Measurements from ENCODE around the gene RRP1B.
"Not testable (repeated sequence)": the region's sequence is repeated elsewhere in the genome, so short reads cannot be mapped to it uniquely, and the experiment has no call there.

RRP1B gene

DNA sequence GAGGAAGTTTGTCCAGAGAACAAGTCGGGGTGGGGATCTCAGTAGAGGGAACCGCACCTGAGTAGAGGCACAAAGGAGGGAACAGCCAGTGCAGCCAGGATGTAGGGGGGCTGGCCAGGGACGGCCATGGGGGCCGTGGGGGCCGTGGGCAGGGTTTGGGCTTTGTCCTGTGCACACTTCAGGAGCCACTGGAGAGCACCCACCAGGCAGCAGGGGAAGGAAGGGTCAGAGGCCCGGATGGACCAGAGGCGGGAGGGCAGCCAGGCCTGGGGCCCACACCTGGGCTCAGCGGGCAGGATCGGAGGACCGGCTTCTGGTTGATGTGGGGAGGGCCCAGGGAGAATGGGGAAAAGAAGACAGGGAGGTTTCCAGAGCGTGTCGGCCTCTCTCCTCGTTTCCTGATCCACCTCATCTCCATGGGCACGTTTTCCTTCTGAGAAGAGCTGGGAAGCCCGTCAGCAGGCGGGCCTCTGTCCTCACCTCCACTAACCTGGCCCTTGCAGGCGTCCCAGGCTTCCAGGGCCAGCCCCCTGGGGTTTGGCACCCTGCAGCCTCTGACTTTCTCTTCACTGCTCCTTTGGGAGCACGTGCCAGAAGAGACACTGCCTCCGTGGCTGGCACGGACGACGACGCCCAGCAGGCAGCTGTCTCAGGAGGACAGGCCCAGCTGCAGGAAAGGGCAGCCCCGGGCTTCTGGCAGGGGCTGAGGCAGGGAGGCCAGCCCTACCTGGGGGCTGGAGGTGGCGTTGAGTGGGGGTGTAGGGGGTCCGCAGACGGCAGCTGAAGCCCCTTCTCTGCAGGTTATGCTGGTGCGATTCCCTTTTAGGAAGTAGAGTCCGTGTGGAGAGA is 42.8 kb downstream of the RRP1B start:
- no peak for DNase-seq

DNA sequence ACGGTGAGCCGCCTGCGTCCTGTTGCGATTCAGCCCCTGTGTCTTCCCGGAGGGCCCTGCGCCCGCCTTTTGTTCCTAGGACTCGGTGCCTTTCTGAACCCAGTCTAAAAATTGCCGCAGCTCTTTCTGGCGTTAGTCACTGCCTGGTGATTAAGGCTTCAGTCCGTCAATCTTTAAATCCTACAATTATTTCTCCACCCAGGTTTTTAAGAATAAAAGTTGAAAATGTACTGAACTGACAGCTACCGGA is 43.4 kb downstream of the RRP1B start:
- no peak for DNase-seq

- DNase-seq = no peak
Observed at GRCh38 chr21:43703035-43703880, 43.9 kb downstream of the RRP1B start.

DNA sequence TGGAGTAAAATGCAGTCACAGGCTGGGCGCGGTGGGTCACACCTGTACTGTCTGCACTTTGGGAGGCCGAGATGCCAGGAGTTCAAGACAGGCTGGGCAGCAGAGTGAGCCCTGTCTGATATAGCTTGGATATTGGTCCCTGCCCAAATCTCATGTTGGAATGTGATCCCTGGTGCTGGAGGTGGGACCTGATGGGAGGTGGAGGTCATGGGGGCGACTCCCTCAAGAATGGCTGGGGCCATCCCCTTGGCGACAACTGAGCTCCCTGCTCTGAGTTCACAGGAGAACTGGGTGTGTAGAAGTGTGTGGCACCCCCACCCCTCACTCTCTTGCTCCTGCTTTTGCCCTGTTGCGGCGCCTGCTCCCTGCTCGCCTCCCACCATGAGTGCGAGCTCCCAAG is 48.1 kb downstream of the RRP1B start:
- no peak for DNase-seq

DNA sequence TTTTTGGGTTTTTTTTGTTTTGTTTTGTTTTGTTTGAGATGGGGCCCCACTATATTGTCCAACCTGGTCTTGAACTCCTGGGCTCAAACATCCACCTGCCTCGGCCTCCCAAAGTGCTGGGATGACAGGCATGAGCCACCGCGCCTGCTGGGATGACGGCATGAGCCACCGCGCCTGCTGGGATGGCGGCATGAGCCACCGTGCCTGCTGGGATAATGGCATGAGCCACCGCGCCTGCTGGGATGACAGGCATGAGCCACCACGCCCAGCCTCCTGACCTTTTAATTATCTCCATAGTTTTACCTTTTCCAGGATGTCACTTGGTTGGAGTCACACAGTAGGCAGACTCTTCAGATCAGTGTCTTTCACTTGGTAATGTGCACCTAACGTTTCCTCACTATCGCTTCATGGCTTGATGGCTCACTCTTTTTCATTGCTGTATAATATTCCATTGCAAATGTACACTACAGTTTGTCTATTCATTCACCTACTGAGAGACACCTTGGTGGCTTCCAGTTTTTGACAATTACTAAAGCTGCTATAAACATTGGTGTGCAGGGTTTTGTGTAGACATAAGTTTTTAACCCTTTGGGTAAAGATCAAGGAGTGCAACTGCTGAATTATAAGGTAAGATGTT is 49.5 kb downstream of the RRP1B start:
- DNase-seq = no peak

DNA sequence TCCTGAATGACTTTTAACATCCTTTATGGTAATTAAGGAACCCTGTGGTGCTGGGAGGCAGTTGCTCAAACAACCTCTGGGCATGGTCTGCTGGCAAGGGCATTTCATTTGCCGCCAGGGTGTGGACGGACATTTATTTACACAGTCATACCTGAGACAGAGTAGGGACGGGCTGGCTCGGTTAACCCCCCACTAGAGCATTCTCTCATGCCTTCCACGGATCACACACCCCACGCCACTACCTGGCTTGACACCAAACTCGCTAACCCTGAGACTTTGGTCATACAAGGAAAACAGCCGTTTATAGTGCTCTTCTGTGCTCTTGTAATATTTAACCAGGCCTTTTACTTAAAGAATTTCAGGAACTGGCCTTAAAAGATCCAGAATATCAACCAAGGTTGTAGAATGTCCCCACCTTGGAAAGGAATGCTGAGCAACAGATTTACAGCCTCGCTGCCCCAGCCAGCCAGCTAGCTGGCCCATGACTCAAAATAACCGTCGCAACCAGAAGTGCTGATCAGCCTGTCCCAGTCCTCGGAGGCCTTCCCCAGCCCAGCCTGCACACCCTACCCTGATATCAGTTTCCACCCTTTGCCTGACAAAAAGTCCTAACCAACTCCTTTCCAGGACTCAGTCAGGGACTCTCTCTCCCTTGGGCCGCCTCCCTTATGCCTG is 53.0 kb downstream of the RRP1B start:
- DNase-seq = no peak

GRCh38 chr21:43713123-43713522 is 53.8 kb downstream of the RRP1B start:
- not testable (repeated sequence) for DNase-seq

GRCh38 chr21:43716376-43717165 is 57.2 kb downstream of the RRP1B start:
- DNase-seq = no peak

GRCh38 chr21:43717166-43717853 is 58.0 kb downstream of the RRP1B start:
- DNase-seq = no peak

GRCh38 chr21:43717967-43718871 is 58.9 kb downstream of the RRP1B start:
- no peak for DNase-seq

DNA sequence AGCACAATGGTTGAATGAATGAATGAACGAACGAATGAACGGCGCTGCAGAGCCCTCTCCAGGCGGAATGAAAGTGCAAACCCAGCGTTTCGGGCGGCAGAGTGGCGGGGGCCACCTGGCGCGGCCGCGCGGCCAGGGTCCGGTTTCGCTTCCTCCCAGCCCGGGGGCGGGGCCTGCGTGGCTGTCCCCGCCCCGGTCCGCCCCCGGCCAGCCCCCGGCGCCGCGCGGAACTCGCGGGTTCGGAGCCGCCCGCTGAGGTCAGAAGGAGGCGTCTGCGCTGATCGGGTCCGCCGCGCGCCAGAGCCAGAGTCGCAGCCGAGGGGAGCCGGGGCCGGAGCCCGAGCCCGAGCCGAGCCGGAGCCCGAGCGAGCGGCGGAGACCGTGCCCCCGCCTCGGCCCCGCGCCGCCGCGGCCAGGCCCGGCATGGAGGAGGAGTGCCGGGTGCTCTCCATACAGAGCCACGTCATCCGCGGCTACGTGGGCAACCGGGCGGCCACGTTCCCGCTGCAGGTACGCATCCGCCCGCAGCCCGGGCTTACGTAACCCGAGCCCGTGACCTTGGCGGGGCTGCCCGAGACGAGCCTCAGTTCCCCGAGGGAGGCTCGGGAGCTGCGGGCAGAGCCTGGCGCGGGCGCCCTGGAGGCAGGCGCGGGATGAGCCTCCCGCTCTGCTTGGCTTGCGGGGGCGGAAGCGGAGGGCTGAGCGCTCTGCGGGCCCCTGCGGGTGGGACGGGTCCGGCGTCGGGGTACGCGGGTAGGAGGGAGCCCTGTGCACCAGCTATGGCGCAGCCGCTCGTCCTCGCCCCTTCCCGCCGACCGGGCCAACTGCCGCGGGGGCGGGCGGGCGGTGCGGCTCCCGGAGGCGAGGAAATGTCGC is 59.8 kb downstream of the RRP1B start, which contains the start of gene PDXK:
Gene PDXK, plus strand, starts transcription at position 258 of the 876 bp plus-strand sequence. Its CDS starts 166 bp downstream, at position 424.
- peak; percentile 71 to 77 for DNase-seq

DNA sequence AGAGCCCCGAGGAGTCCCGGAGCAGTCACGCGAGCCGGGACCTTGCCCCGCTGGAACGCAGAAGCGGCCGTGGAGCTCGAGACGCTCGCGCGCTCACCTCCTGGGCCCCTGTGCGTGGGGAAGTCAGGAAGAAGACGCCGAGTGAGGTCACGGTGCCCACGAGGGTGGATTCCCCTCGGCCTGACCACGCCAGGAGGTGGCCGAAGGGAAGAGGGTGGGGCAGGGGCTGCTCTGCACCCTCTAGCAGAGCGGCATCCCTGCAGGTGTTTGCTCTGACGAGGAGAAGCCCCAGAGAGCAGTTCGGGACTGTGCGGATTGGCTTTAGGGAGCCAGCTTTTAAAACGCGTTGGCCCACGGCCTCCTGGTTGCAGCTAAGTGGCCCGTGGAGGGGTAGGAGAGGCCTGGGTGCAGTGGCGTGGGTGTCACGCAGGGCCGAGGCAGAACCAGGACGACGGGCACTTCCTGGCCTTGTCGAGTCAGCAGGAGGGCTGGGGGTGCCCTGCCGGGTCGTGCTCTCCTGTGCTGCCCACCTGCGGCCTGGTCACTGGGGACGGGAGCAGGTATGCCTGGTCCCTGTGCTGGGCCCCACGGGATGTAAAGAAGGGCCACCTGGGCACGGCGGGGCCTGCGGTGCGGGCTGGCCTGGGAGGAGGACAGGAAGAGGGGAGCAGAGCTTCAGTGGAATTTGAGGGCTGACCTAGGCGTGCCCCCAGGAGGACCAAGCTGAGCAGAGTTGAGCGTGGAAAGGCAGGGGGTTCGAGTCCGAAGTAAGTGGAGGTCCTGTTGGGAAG is 60.6 kb downstream of the RRP1B start:
- peak in 1 of 2 donors; percentile 28 for DNase-seq

GRCh38 chr21:43720539-43721166 is 61.3 kb downstream of the RRP1B start:
- DNase-seq = no peak

DNA sequence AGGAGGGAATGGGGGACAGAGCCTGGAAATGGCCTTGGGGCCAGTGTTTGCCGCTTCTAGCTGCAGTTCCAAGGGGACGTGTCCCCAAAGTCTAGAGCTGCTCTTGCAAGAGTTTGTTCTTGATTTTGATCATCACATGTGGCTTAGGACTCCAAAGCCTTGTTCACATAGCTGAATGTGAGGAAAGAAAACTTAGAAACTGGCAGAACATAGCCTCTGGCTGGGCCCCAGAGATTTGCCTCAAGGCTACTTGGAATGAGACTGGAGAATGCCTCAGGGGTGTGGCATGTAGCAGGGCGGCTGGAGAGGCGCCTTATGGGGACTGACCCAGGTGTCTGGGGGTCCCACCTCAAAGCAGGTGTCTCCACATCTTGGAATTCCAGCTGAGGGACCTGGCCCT is 61.8 kb downstream of the RRP1B start:
- DNase-seq = no peak

- DNase-seq = no peak
Observed at GRCh38 chr21:43721939-43722338, 62.6 kb downstream of the RRP1B start.

DNA sequence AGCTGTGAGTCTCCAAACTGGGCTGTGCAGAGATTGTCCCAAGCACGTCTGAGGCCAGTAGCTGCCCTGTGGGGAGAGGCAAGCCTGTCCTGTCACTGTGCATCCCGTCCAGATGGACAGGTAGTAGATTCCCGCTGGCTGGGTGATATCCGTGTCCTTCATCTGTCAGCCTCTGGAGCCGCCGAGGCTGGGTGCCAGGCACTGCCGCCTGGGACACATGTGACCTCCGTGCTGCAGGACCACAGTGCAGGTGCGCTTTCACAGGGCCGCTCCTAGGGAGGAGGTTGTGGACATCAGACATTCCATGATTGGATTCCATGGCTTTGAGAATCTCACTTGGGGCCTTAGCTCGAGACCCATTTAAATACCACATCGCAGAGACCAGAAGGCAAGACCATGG is 64.3 kb downstream of the RRP1B start:
- no peak for DNase-seq

GRCh38 chr21:43726686-43727518 is 67.5 kb downstream of the RRP1B start:
- no peak for DNase-seq
